HepG2 (cell line): ENCODE data around the gene PAX7. TPM values are rescaled to one million over a fixed set of nuclear protein-coding genes. Genes with fewer than 3 reads are reported as not detected.

Experiments used
- CCAR2 ChIP-seq: fragments of 200-400 bp; formaldehyde crosslinking; optimal IDR thresholded peaks from 2 replicates; pipeline ENCODE3; 2018; ENCODE audit warnings: low read depth, mild to moderate bottlenecking, low read length, moderate library complexity
- CHD2 ChIP-seq: IDR thresholded peaks from 2 replicates; pipeline ENCODE4 v1.6.1; 2011; ENCODE audit warnings: low read depth, low read length, improper control_type of control experiment
- ETV6 ChIP-seq: sonication (generic); formaldehyde crosslinking; conservative IDR thresholded peaks from 2 replicates; pipeline ENCODE4 v1.4.0; 2020; ENCODE audit warnings: missing genetic modification reagents
- MTF2 ChIP-seq: sonication (generic); formaldehyde crosslinking; IDR thresholded peaks from 2 replicates; pipeline ENCODE4 v1.5.0; 2020; ENCODE audit warnings: missing genetic modification reagents, borderline replicate concordance
- PRMT3 ChIP-seq: sonication (generic); formaldehyde crosslinking; IDR thresholded peaks from 2 replicates; pipeline ENCODE4 v1.8.1; 2022; ENCODE audit warnings: low read depth, mild to moderate bottlenecking, moderate library complexity, missing genetic modification reagents, borderline replicate concordance
- ZFP36L1 ChIP-seq: sonication (generic); formaldehyde crosslinking; IDR thresholded peaks from 2 replicates; pipeline ENCODE4 v1.8.0; 2022; ENCODE audit warnings: mild to moderate bottlenecking, missing genetic modification reagents, moderate library complexity
- polyA plus RNA-seq, 8 experiments: library from polyadenylated mRNA; depleted of rRNA in 3 of 8; stranded (reverse) in 7 of 8; unstranded in 1 of 8; fragments of >200 nt; fragmentation: Illumina TruSeq in 4 of 8; extraction: Trizol in 4 of 8; gene quantifications; 2 replicates each; pipeline versions ENCODE4 v1.2.1 to v1.2.3, GENCODE V29; 2011 to 2016; ENCODE audit warnings: low read depth in 4 of 8, missing spikeins in 1 of 8, mixed read lengths in 1 of 8; ENCODE audit not compliant: insufficient read depth in 1 of 8
- total RNA-seq, 5 experiments: library from RNA; depleted of rRNA; stranded (reverse); fragments of >200 nt; fragmentation: Illumina TruSeq; extraction: Trizol; gene quantifications; 2 replicates each; pipeline ENCODE4 v1.2.3, GENCODE V29; 2016; ENCODE audit warnings: low read depth in 1 of 5
- TF ChIP-seq, protein P1 (sequence below), 2 experiments: fragments of 450-650 bp in 1 of 2; sonication (generic) in 1 of 2; formaldehyde crosslinking in 1 of 2; IDR thresholded peaks; 2 replicates each; pipeline versions ENCODE4 v1.6.1 to v1.8.0; 2016 to 2022; ENCODE audit warnings: antibody characterized with exemption in 1 of 2, mild to moderate bottlenecking in 1 of 2, missing genetic modification reagents in 1 of 2

PAX7 gene
- total and polyA plus RNA-seq, 2 of the 13 experiments (the other 11 are each of a cell fraction or from before 2014, with no cell fraction given) = not detected

DNA sequence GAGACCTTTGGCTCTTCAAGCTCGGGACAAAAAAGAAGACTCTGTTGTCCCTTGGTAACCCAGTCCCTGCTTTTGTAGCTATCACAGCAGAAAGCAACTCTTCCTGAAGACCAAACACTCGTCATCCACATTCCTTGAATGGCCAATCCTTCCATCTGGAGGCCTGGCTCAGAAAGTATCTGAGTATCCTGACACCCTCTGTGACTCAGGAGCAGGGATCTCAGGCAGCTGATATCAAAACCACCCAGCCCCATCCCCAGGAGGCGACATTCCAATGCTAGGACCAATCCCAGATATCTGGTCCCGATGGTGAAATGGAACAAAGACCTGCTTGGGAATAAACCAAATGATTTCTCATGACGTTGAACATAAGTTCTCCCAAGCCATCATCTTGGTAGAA lies 116.3 kb downstream of the PAX7 start (continued):
- TF ChIP-seq, protein P1, sequence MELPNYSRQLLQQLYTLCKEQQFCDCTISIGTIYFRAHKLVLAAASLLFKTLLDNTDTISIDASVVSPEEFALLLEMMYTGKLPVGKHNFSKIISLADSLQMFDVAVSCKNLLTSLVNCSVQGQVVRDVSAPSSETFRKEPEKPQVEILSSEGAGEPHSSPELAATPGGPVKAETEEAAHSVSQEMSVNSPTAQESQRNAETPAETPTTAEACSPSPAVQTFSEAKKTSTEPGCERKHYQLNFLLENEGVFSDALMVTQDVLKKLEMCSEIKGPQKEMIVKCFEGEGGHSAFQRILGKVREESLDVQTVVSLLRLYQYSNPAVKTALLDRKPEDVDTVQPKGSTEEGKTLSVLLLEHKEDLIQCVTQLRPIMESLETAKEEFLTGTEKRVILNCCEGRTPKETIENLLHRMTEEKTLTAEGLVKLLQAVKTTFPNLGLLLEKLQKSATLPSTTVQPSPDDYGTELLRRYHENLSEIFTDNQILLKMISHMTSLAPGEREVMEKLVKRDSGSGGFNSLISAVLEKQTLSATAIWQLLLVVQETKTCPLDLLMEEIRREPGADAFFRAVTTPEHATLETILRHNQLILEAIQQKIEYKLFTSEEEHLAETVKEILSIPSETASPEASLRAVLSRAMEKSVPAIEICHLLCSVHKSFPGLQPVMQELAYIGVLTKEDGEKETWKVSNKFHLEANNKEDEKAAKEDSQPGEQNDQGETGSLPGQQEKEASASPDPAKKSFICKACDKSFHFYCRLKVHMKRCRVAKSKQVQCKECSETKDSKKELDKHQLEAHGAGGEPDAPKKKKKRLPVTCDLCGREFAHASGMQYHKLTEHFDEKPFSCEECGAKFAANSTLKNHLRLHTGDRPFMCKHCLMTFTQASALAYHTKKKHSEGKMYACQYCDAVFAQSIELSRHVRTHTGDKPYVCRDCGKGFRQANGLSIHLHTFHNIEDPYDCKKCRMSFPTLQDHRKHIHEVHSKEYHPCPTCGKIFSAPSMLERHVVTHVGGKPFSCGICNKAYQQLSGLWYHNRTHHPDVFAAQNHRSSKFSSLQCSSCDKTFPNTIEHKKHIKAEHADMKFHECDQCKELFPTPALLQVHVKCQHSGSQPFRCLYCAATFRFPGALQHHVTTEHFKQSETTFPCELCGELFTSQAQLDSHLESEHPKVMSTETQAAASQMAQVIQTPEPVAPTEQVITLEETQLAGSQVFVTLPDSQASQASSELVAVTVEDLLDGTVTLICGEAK (IDR thresholded peaks at IDR 0.05) = no peak
- TF ChIP-seq, protein P1 (CRISPR knock-in tag; IDR thresholded peaks at IDR 0.05) = no peak
- TF ChIP-seq MTF2 (CRISPR knock-in tag) (no peak), CHD2 (no peak), ETV6 (no peak), PRMT3 (CRISPR knock-in tag) (no peak), CCAR2 (no peak), ZFP36L1 (CRISPR knock-in tag) (no peak)
- TF ChIP-seq, all 625 proteins: peak for 0
